ENCODE results near the gene APOBEC3G. TPM values are rescaled to one million over a fixed set of nuclear protein-coding genes. Genes with fewer than 3 reads are reported as not detected.

The APOBEC3G gene
- total and polyA plus RNA-seq, 12 donors = 1.9 to 17.7 (median 3.1) TPM

- Histone ChIP-seq H3K4me3 (peak within 1 kb of the TSS in 1 of 10 donors; percentile 26), H3K4me1 (peaks cover 0 to 44% (median 8%) of the 10 kb centered on the region in 9 donors), H3K36me3 (no peaks in the 10 kb centered on the region), H3K9me3 (no peaks in the 10 kb centered on the region), H3K27me3 (peaks cover 0 to 4% (median 0%) of the 10 kb centered on the region in 7 donors), H3K27ac (peak within 1 kb of the TSS in 8 of 10 donors; percentile 10 to 85 (median 46))
- peak; percentile 48 to 72 (median 62) for ATAC-seq
- no peak for TF ChIP-seq CTCF (IDR thresholded peaks at IDR 0.05)
- peak in 1 of 2 donors; percentile 47 for DNase-seq
- intact Hi-C loops (cut with DNase I) = no loop called here
- WGBS, 2 donors = 60 to 77% methylated on average over 9 of the region's 9 CpGs
Measured at GRCh38 chr22:39097098-39098020, 20.3 kb downstream of the APOBEC3G start, which contains the start of gene APOBEC3H. Gene APOBEC3H, plus strand, starts transcription at chr22:39097244. Its CDS starts 3,035 bp downstream, at chr22:39100279.

- Histone ChIP-seq H3K4me1 (peaks cover 0 to 38% (median 8%) of the 10 kb centered on the region in 9 donors), H3K27ac (peak overlapping the region in 2 of 10 donors; percentile 51 to 85), H3K9me3 (no peaks in the 10 kb centered on the region), H3K27me3 (peaks cover 0 to 5% (median 0%) of the 10 kb centered on the region in 7 donors), H3K4me3 (no peak overlapping the region), H3K36me3 (no peaks in the 10 kb centered on the region)
- ATAC-seq = no peak
- 76 to 82% methylated on average over 6 of the region's 6 CpGs for WGBS, 2 donors
- intact Hi-C loops (cut with DNase I) = no loop called here
- no peak for TF ChIP-seq CTCF (IDR thresholded peaks at IDR 0.05)
- no peak for DNase-seq
Measured at GRCh38 chr22:39098026-39098425, 21.0 kb downstream of the APOBEC3G start.

GRCh38 chr22:39098576-39098975 lies 21.5 kb downstream of the APOBEC3G start:
- ATAC-seq (no peak), DNase-seq (no peak)
- 85% methylated on average over 8 of the region's 8 CpGs for WGBS, 2 donors
- intact Hi-C loops (cut with DNase I) = no loop called here
- Histone ChIP-seq H3K36me3 (no peaks in the 10 kb centered on the region), H3K9me3 (no peaks in the 10 kb centered on the region), H3K4me1 (peaks cover 0 to 35% (median 8%) of the 10 kb centered on the region in 9 donors), H3K27ac (peak overlapping the region in 1 of 10 donors; percentile 85), H3K4me3 (no peak overlapping the region), H3K27me3 (peaks cover 0 to 5% (median 0%) of the 10 kb centered on the region in 7 donors)
- TF ChIP-seq CTCF (IDR thresholded peaks at IDR 0.05) = no peak

- no peak overlapping the region for H3K4me3 ChIP-seq
- no peak overlapping the region for H3K27ac ChIP-seq
- no peaks in the 10 kb centered on the region for H3K36me3 ChIP-seq
- intact Hi-C loops (cut with DNase I) = no loop called here
- H3K4me1 ChIP-seq = peaks cover 0 to 27% (median 8%) of the 10 kb centered on the region in 9 donors
- no peak for TF ChIP-seq CTCF (IDR thresholded peaks at IDR 0.05)
- no peak for DNase-seq
- no peaks in the 10 kb centered on the region for H3K9me3 ChIP-seq
- ATAC-seq = no peak
- H3K27me3 ChIP-seq = peaks cover 0 to 5% (median 0%) of the 10 kb centered on the region in 7 donors
- WGBS, 2 donors = 67 to 73% methylated on average over 12 to 13 of the region's 13 CpGs
Measured at GRCh38 chr22:39101226-39101625, 24.2 kb downstream of the APOBEC3G start.
